Astrocyte (in vitro differentiated cells and primary cell): ENCODE data around the gene LRRC23.

Experiments
- EZH2 ChIP-seq: IDR thresholded peaks from 2 replicates; pipeline ENCODE4 v1.6.1; 2012; ENCODE audit warnings: mild to moderate bottlenecking, low read length, inconsistent platforms; ENCODE audit not compliant: insufficient read depth
- TF ChIP-seq, protein P1 (sequence below): IDR thresholded peaks from 2 replicates; pipeline ENCODE4 v1.5.1; 2011; ENCODE audit warnings: low read depth, mild to moderate bottlenecking, inconsistent platforms, low read length, moderate library complexity; ENCODE audit not compliant: insufficient read depth

- TF ChIP-seq, protein P1, sequence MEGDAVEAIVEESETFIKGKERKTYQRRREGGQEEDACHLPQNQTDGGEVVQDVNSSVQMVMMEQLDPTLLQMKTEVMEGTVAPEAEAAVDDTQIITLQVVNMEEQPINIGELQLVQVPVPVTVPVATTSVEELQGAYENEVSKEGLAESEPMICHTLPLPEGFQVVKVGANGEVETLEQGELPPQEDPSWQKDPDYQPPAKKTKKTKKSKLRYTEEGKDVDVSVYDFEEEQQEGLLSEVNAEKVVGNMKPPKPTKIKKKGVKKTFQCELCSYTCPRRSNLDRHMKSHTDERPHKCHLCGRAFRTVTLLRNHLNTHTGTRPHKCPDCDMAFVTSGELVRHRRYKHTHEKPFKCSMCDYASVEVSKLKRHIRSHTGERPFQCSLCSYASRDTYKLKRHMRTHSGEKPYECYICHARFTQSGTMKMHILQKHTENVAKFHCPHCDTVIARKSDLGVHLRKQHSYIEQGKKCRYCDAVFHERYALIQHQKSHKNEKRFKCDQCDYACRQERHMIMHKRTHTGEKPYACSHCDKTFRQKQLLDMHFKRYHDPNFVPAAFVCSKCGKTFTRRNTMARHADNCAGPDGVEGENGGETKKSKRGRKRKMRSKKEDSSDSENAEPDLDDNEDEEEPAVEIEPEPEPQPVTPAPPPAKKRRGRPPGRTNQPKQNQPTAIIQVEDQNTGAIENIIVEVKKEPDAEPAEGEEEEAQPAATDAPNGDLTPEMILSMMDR, result no peak
- no peak for TF ChIP-seq EZH2
Measured at GRCh38 chr12:6904280-6905276, at the start of gene LRRC23.
